ENCODE results near the gene AMBRA1.

The AMBRA1 gene

DNA sequence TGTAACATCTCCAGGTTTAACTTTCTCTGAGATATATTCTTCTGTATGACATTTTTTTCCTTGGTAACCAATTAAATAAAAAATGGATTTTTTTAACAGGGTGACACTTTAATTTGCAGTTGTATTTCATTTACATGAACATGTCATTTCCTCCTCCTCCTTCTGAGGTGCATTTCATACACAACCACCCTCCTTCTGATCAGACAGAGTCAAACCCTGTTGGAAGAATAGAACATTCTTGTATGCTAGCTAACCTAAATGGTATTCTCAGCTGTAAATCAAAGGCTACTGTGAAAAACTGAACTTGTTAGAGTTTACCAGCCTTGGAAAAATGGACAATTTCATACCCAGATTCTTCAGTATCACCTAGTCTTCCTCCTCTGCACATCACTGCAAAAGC, 149.5 kb downstream of the AMBRA1 start:
- Histone ChIP-seq H3K27ac (ENCODE audit: low read depth, low read length) (no peak overlapping the region), H3K27me3 (ENCODE audit: control insufficient read depth, insufficient read depth, low read length) (no peaks in the 10 kb centered on the region), H3K36me3 (ENCODE audit: control insufficient read depth, insufficient read depth, low read length) (peaks cover 3% of the 10 kb centered on the region), H3K9ac (ENCODE audit: low read length) (no peak overlapping the region), H3K4me1 (ENCODE audit: control insufficient read depth, insufficient read depth, low read length) (peaks cover 13% of the 10 kb centered on the region), H3K4me3 (ENCODE audit: low read length) (no peak overlapping the region)

- H3K27ac ChIP-seq (ENCODE audit: low read depth, low read length), result no peak overlapping the region
- peaks cover 5% of the 10 kb centered on the region for H3K36me3 ChIP-seq (ENCODE audit: control insufficient read depth, insufficient read depth, low read length)
Observed at GRCh38 chr11:46438211-46438610, 155.6 kb downstream of the AMBRA1 start.

DNA sequence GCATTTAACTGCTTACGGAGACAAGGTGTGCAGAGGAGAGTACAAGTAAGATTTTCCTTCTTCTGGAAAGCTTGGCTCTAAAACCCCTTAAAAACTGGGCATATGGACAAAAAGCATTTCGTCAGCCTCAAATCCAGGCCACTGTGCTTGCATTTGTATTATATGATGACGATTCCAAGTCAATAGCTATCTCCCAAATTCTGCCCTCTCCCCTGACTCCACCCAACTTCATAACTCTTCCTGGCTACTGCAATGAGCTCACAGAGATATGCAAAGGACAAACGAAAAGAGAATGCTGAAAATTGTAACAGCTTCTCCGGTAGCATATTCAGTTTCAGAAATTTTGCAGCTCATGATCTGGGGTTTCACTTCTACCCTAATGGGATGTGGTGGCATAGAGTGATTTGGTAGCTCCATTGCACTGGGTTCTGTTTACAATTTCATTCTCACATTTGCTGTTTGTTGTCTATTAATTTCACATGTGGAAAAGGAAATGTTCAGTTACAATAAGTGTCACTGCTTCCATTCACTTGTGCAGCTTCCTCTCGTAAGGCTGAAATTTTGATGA, 156.6 kb downstream of the AMBRA1 start:
- Histone ChIP-seq H3K36me3 (ENCODE audit: control insufficient read depth, insufficient read depth, low read length) (peaks cover 8% of the 10 kb centered on the region), H3K4me3 (ENCODE audit: low read length) (no peak overlapping the region), H3K4me1 (ENCODE audit: control insufficient read depth, insufficient read depth, low read length) (no peaks in the 10 kb centered on the region), H3K27me3 (ENCODE audit: control insufficient read depth, insufficient read depth, low read length) (no peaks in the 10 kb centered on the region), H3K27ac (ENCODE audit: low read depth, low read length) (no peak overlapping the region), H3K9ac (ENCODE audit: low read length) (no peak overlapping the region)

More at GRCh38 chr11:46438211-46438610, 155.6 kb downstream of the AMBRA1 start:
- no peaks in the 10 kb centered on the region for H3K27me3 ChIP-seq (ENCODE audit: control insufficient read depth, insufficient read depth, low read length)
- H3K4me1 ChIP-seq (ENCODE audit: control insufficient read depth, insufficient read depth, low read length), result no peaks in the 10 kb centered on the region
- no peak overlapping the region for H3K9ac ChIP-seq (ENCODE audit: low read length)
- no peak overlapping the region for H3K4me3 ChIP-seq (ENCODE audit: low read length)

DNA sequence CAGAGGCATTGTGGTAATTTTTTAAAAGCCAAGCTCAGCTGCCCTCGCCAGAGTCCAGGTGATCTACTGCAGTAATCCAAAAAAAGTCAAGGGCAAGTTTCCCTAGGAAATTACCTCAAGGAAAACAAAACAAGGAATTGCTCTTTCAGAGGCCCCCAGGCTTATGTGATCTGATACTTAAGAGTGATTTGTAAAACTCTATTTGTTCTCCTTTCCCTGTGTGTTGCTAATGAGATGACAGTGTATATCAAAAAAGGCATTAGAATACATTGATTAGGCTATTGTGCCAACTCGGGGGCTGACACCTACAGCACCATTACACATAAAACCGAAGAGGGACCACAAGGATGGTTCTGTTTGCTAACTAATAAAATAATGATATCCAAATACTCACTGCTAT, 157.7 kb downstream of the AMBRA1 start:
- Histone ChIP-seq H3K36me3 (ENCODE audit: control insufficient read depth, insufficient read depth, low read length) (peaks cover 6% of the 10 kb centered on the region), H3K27ac (ENCODE audit: low read depth, low read length) (no peak overlapping the region)

DNA sequence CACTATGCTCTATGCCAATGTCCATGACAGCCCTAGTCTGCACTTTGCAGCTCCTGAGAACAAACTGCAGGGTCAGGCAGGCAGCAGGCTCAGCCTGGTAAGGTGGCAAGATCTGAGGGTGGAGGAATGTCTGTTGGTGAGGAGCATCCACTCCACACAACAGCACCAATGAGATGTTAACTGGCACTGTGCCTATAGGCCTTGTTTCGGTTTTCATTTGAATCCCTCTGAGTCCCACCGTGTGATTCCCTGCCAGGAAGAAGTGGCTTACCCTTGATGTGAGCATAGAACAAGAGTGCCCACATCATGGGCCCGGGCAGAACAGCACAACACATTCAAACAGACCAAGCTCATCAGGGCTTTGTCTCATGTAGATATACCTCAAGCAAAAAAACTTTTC, 158.1 kb downstream of the AMBRA1 start:
- Histone ChIP-seq H3K27ac (ENCODE audit: low read depth, low read length) (no peak overlapping the region), H3K36me3 (ENCODE audit: control insufficient read depth, insufficient read depth, low read length) (peaks cover 8% of the 10 kb centered on the region), H3K9ac (ENCODE audit: low read length) (no peak overlapping the region), H3K27me3 (ENCODE audit: control insufficient read depth, insufficient read depth, low read length) (no peaks in the 10 kb centered on the region), H3K4me3 (ENCODE audit: low read length) (no peak overlapping the region), H3K4me1 (ENCODE audit: control insufficient read depth, insufficient read depth, low read length) (no peaks in the 10 kb centered on the region)

More for the DNA sequence above, 157.7 kb downstream of the AMBRA1 start:
- Histone ChIP-seq H3K4me1 (ENCODE audit: control insufficient read depth, insufficient read depth, low read length) (no peaks in the 10 kb centered on the region), H3K27me3 (ENCODE audit: control insufficient read depth, insufficient read depth, low read length) (no peaks in the 10 kb centered on the region), H3K9ac (ENCODE audit: low read length) (no peak overlapping the region), H3K4me3 (ENCODE audit: low read length) (no peak overlapping the region)

- Histone ChIP-seq H3K27ac (ENCODE audit: low read depth, low read length) (no peak overlapping the region), H3K4me3 (ENCODE audit: low read length) (no peak overlapping the region), H3K27me3 (ENCODE audit: control insufficient read depth, insufficient read depth, low read length) (no peaks in the 10 kb centered on the region), H3K4me1 (ENCODE audit: control insufficient read depth, insufficient read depth, low read length) (no peaks in the 10 kb centered on the region), H3K9ac (ENCODE audit: low read length) (no peak overlapping the region), H3K36me3 (ENCODE audit: control insufficient read depth, insufficient read depth, low read length) (peaks cover 16% of the 10 kb centered on the region)
Observed at GRCh38 chr11:46431211-46431610, 162.6 kb downstream of the AMBRA1 start.

DNA sequence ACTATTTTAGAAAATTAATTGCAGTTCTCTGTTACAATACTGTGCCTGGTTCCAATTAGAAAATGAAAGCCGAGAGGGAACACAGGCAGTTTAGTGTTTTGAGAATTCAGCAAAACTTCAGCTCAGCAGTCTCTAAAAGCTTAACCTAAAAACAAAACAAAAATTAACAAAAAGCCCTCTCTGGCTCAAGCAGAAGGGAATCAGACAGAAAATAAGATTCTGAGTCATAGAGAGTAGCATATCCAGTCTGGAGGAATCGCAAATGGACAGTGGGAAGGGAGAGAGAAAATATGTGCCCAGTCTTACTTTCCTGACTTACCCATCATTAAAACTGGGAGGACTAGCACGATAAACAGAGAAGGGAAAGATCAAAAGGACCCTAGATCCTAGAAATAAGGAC, 164.1 kb downstream of the AMBRA1 start:
- H3K4me1 ChIP-seq (ENCODE audit: control insufficient read depth, insufficient read depth, low read length), result no peaks in the 10 kb centered on the region
- H3K4me3 ChIP-seq (ENCODE audit: low read length), result no peak overlapping the region
- no peaks in the 10 kb centered on the region for H3K27me3 ChIP-seq (ENCODE audit: control insufficient read depth, insufficient read depth, low read length)
- peaks cover 16% of the 10 kb centered on the region for H3K36me3 ChIP-seq (ENCODE audit: control insufficient read depth, insufficient read depth, low read length)
- H3K27ac ChIP-seq (ENCODE audit: low read depth, low read length), result no peak overlapping the region
- no peak overlapping the region for H3K9ac ChIP-seq (ENCODE audit: low read length)

GRCh38 chr11:46427364-46427763, 166.5 kb downstream of the AMBRA1 start:
- H3K36me3 ChIP-seq (ENCODE audit: control insufficient read depth, insufficient read depth, low read length), result peaks cover 11% of the 10 kb centered on the region
- H3K27ac ChIP-seq (ENCODE audit: low read depth, low read length), result no peak overlapping the region
- H3K27me3 ChIP-seq (ENCODE audit: control insufficient read depth, insufficient read depth, low read length), result no peaks in the 10 kb centered on the region
- no peak overlapping the region for H3K4me3 ChIP-seq (ENCODE audit: low read length)
- H3K4me1 ChIP-seq (ENCODE audit: control insufficient read depth, insufficient read depth, low read length), result no peaks in the 10 kb centered on the region
- no peak overlapping the region for H3K9ac ChIP-seq (ENCODE audit: low read length)

DNA sequence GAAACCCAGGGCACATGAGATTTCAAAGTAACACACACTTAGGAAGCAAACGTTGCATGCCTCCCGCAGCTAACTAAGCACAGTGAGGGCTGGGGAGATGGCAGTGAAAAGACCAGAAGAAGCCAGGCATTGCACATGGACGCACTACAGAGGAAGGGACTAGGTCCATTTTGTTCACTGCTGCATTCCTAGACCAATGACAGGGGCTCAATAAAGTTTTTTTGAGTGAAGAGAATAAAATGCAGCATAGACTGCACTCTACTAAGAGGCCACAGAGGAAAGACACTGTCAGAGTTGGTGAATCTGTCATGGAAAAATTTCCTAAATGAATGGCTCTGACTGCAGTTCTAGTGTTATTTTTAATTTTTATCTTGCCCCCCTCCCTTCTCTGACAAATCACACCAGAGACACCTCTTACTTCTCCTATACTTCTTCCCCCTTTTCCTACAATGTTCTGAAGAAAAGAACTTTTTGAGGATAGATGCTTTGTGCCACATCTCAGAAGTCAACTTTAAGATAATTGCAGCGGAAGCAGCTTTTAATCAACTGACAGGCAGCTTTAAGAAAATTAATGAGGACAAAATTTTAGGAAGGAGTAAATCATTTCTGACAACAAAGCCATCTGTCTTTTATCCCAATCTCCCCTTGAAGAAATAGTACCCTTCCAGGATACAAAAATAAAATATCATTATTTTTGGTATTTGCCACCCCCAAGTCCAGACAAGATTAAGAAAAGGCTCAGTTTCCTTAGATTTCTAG, 167.4 kb downstream of the AMBRA1 start:
- H3K27ac ChIP-seq (ENCODE audit: low read depth, low read length), result no peak overlapping the region
- H3K27me3 ChIP-seq (ENCODE audit: control insufficient read depth, insufficient read depth, low read length), result no peaks in the 10 kb centered on the region
- peaks cover 13% of the 10 kb centered on the region for H3K36me3 ChIP-seq (ENCODE audit: control insufficient read depth, insufficient read depth, low read length)
- no peak overlapping the region for H3K9ac ChIP-seq (ENCODE audit: low read length)
- no peak overlapping the region for H3K4me3 ChIP-seq (ENCODE audit: low read length)
- H3K4me1 ChIP-seq (ENCODE audit: control insufficient read depth, insufficient read depth, low read length), result no peaks in the 10 kb centered on the region

- peaks cover 7% of the 10 kb centered on the region for H3K36me3 ChIP-seq (ENCODE audit: control insufficient read depth, insufficient read depth, low read length)
- no peaks in the 10 kb centered on the region for H3K4me1 ChIP-seq (ENCODE audit: control insufficient read depth, insufficient read depth, low read length)
Observed at GRCh38 chr11:46422588-46422987, 171.2 kb downstream of the AMBRA1 start.

GRCh38 chr11:46421257-46421880, 172.5 kb downstream of the AMBRA1 start:
- Histone ChIP-seq H3K4me1 (ENCODE audit: control insufficient read depth, insufficient read depth, low read length) (no peaks in the 10 kb centered on the region), H3K4me3 (ENCODE audit: low read length) (no peak overlapping the region), H3K27ac (ENCODE audit: low read depth, low read length) (no peak overlapping the region), H3K36me3 (ENCODE audit: control insufficient read depth, insufficient read depth, low read length) (peaks cover 9% of the 10 kb centered on the region), H3K9ac (ENCODE audit: low read length) (no peak overlapping the region), H3K27me3 (ENCODE audit: control insufficient read depth, insufficient read depth, low read length) (no peaks in the 10 kb centered on the region)

More at GRCh38 chr11:46422588-46422987, 171.2 kb downstream of the AMBRA1 start:
- no peak overlapping the region for H3K4me3 ChIP-seq (ENCODE audit: low read length)
- H3K27ac ChIP-seq (ENCODE audit: low read depth, low read length), result no peak overlapping the region
- no peak overlapping the region for H3K9ac ChIP-seq (ENCODE audit: low read length)
- H3K27me3 ChIP-seq (ENCODE audit: control insufficient read depth, insufficient read depth, low read length), result no peaks in the 10 kb centered on the region

GRCh38 chr11:46420513-46420912, 173.3 kb downstream of the AMBRA1 start:
- Histone ChIP-seq H3K27me3 (ENCODE audit: control insufficient read depth, insufficient read depth, low read length) (no peaks in the 10 kb centered on the region), H3K4me3 (ENCODE audit: low read length) (no peak overlapping the region), H3K9ac (ENCODE audit: low read length) (no peak overlapping the region), H3K36me3 (ENCODE audit: control insufficient read depth, insufficient read depth, low read length) (peaks cover 14% of the 10 kb centered on the region), H3K27ac (ENCODE audit: low read depth, low read length) (no peak overlapping the region), H3K4me1 (ENCODE audit: control insufficient read depth, insufficient read depth, low read length) (no peaks in the 10 kb centered on the region)
